NB4 (cell line): Measurements from ENCODE around the gene NME3.
A peak's percentile ranks its signal among the peaks of the same experiment; 100 is the strongest.

Experiments used
- DNase-seq: peaks from one replicate; pipeline ENCODE4 v3.0.0; 2010; ENCODE audit warnings: low read depth
- H3K4me3 ChIP-seq: one replicate; pipeline ENCODE4 v1.5.1; 2011; ENCODE audit warnings: mild to moderate bottlenecking, low read depth, low read length, moderate library complexity
- MYC ChIP-seq: IDR thresholded peaks from 2 replicates; pipeline ENCODE4 v1.6.1; 2011; ENCODE audit warnings: low read depth, low read length
- POLR2A ChIP-seq: IDR thresholded peaks from 2 replicates; pipeline ENCODE4 v1.6.1; 2011; ENCODE audit warnings: mild to moderate bottlenecking; ENCODE audit not compliant: insufficient read length; ENCODE audit errors: extremely low read depth
- TF ChIP-seq, protein P1 (sequence below): IDR thresholded peaks from 2 replicates; pipeline ENCODE4 v1.6.1; 2011; ENCODE audit warnings: low read depth, low read length
- TF ChIP-seq, protein P2 (sequence below): IDR thresholded peaks from one replicate; pipeline ENCODE4 v1.5.1; 2012; ENCODE audit warnings: low read depth, low read length

NME3 gene

DNA sequence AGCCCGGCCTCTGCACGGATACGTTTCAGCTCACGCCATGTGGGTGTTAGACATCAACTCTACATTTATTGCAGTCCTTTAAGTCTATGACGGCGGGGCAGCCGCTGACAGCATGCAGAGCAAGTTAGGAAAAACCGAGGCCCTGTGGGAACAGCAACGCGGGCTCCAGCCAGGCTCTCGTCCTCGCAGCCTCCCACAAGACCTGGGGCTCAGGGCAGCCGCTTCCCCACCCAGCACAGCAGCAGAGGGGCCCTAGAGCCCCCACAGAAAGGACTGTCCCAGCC, 5.3 kb upstream of the NME3 start:
- no peak for DNase-seq
- no peak overlapping the region for H3K4me3 ChIP-seq
- TF ChIP-seq MYC (no peak), POLR2A (no peak)
- TF ChIP-seq, protein P1, sequence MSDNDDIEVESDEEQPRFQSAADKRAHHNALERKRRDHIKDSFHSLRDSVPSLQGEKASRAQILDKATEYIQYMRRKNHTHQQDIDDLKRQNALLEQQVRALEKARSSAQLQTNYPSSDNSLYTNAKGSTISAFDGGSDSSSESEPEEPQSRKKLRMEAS = no peak
- TF ChIP-seq, protein P2, sequence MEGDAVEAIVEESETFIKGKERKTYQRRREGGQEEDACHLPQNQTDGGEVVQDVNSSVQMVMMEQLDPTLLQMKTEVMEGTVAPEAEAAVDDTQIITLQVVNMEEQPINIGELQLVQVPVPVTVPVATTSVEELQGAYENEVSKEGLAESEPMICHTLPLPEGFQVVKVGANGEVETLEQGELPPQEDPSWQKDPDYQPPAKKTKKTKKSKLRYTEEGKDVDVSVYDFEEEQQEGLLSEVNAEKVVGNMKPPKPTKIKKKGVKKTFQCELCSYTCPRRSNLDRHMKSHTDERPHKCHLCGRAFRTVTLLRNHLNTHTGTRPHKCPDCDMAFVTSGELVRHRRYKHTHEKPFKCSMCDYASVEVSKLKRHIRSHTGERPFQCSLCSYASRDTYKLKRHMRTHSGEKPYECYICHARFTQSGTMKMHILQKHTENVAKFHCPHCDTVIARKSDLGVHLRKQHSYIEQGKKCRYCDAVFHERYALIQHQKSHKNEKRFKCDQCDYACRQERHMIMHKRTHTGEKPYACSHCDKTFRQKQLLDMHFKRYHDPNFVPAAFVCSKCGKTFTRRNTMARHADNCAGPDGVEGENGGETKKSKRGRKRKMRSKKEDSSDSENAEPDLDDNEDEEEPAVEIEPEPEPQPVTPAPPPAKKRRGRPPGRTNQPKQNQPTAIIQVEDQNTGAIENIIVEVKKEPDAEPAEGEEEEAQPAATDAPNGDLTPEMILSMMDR = no peak

GRCh38 chr16:1775846-1776671, 4.7 kb upstream of the NME3 start:
- H3K4me3 ChIP-seq = no peak overlapping the region
- no peak for DNase-seq
- TF ChIP-seq, protein P1 = no peak
- TF ChIP-seq MYC (no peak), POLR2A (no peak)
- TF ChIP-seq, protein P2 = no peak

GRCh38 chr16:1775006-1775845, 3.9 kb upstream of the NME3 start:
- no peak overlapping the region for H3K4me3 ChIP-seq
- TF ChIP-seq POLR2A (no peak), MYC (no peak)
- TF ChIP-seq, protein P2 = no peak
- TF ChIP-seq, protein P1 = no peak
- no peak for DNase-seq

DNA sequence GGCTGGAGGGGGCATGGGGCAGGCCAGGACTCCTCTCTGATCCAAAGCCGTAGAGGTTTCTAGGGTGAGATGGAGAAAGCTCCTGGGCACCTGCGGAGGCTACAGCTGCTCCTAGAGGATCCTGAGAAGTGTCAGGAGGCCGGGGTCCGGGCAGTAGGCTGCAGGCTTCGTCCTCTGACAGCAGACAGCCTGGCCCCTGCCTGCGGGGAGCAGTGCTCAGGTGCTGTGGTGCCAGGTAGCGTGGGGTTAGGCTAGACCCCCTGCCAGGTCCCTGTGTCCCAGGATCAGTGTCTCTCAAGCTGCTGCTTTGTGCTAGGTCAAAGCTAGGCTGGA, 3.1 kb upstream of the NME3 start:
- H3K4me3 ChIP-seq = peak overlapping the region; percentile 64
- TF ChIP-seq, protein P2 = no peak
- TF ChIP-seq POLR2A = no peak
- TF ChIP-seq, protein P1 = no peak
- TF ChIP-seq MYC = no peak
- no peak for DNase-seq

- peak overlapping the region; percentile 64 for H3K4me3 ChIP-seq
- TF ChIP-seq MYC (no peak), POLR2A (no peak)
- TF ChIP-seq, protein P2 = no peak
- TF ChIP-seq, protein P1 = no peak
- DNase-seq = peak; percentile 56
These were observed 2.5 kb upstream of the NME3 start for GRCh38 chr16:1773703-1774447.
